ENCODE data around the gene MYT1. TPM values are rescaled to one million over a fixed set of nuclear protein-coding genes. Genes with fewer than 3 reads are reported as not detected.
"Not testable (repeated sequence)": the region's sequence is repeated elsewhere in the genome, so short reads cannot be mapped to it uniquely, and the experiment has no call there.

Gene MYT1
- total RNA-seq, 1 donor from 2014 or later = 0.34 TPM

DNA sequence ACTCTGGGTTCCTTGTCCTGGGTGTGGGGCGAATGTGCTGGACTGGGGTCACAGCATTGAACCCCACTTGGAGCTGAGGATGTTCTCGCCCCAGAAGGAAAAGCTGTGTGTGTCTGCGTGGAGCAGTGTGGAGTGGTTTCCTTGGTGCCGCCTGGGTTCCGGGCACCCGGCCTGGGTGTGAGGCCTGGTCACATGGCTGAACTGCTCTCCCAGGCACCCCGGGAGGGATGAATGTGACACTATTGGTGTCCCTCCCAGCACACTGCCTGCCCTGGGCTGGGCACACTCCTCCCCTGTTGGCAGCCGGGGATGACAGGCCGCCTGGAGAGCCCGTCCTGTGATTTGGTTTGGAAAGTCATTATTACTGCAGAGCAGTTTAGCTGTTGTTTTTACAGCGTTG, 12.3 kb downstream of the MYT1 start:
- no peak overlapping the region for H3K27ac Mint-ChIP-seq
- H3K9me3 Mint-ChIP-seq = no peaks in the 10 kb centered on the region
- no peak overlapping the region for H3K4me3 Mint-ChIP-seq
- no peaks in the 10 kb centered on the region for H3K36me3 Mint-ChIP-seq
- H3K4me1 Mint-ChIP-seq = no peaks in the 10 kb centered on the region
- no peak for TF ChIP-seq CTCF (IDR thresholded peaks at IDR 0.05; ENCODE audit: unreplicated experiment)
- DNase-seq (ENCODE audit: low spot score in 2 of 2, unreplicated experiment in 2 of 2) = no peak
- peaks cover 49% of the 10 kb centered on the region for H3K27me3 Mint-ChIP-seq (ENCODE audit: low read depth)

GRCh38 chr20:64176971-64177370, 12.7 kb downstream of the MYT1 start:
- H3K27ac Mint-ChIP-seq = no peak overlapping the region
- H3K9me3 Mint-ChIP-seq = no peaks in the 10 kb centered on the region
- no peaks in the 10 kb centered on the region for H3K36me3 Mint-ChIP-seq
- peaks cover 50% of the 10 kb centered on the region for H3K27me3 Mint-ChIP-seq (ENCODE audit: low read depth)
- H3K4me1 Mint-ChIP-seq = no peaks in the 10 kb centered on the region
- no peak for TF ChIP-seq CTCF (IDR thresholded peaks at IDR 0.05; ENCODE audit: unreplicated experiment)
- no peak overlapping the region for H3K4me3 Mint-ChIP-seq
- DNase-seq (ENCODE audit: low spot score in 2 of 2, unreplicated experiment in 2 of 2) = no peak

- no peaks in the 10 kb centered on the region for H3K4me1 Mint-ChIP-seq
- no peak overlapping the region for H3K27ac Mint-ChIP-seq
- H3K27me3 Mint-ChIP-seq (ENCODE audit: low read depth) = peaks cover 46% of the 10 kb centered on the region
- no peaks in the 10 kb centered on the region for H3K36me3 Mint-ChIP-seq
- no peak overlapping the region for H3K4me3 Mint-ChIP-seq
- no peak for DNase-seq (ENCODE audit: low spot score in 2 of 2, unreplicated experiment in 2 of 2)
- TF ChIP-seq CTCF (IDR thresholded peaks at IDR 0.05; ENCODE audit: unreplicated experiment) = no peak
- H3K9me3 Mint-ChIP-seq = no peaks in the 10 kb centered on the region
These were observed 13.1 kb downstream of the MYT1 start for GRCh38 chr20:64177384-64177783.

GRCh38 chr20:64177787-64178186, 13.5 kb downstream of the MYT1 start:
- no peak overlapping the region for H3K4me3 Mint-ChIP-seq
- no peak for TF ChIP-seq CTCF (IDR thresholded peaks at IDR 0.05; ENCODE audit: unreplicated experiment)
- peaks cover 44% of the 10 kb centered on the region for H3K27me3 Mint-ChIP-seq (ENCODE audit: low read depth)
- no peak overlapping the region for H3K27ac Mint-ChIP-seq
- H3K9me3 Mint-ChIP-seq = no peaks in the 10 kb centered on the region
- no peaks in the 10 kb centered on the region for H3K4me1 Mint-ChIP-seq
- no peaks in the 10 kb centered on the region for H3K36me3 Mint-ChIP-seq
- DNase-seq (ENCODE audit: low spot score in 2 of 2, unreplicated experiment in 2 of 2) = no peak

- not testable (repeated sequence) for H3K4me1 Mint-ChIP-seq; H3K36me3 Mint-ChIP-seq; H3K9me3 Mint-ChIP-seq; H3K4me3 Mint-ChIP-seq; DNase-seq (ENCODE audit: low spot score in 2 of 2, unreplicated experiment in 2 of 2); H3K27ac Mint-ChIP-seq
- peaks cover 45% of the 10 kb centered on the region for H3K27me3 Mint-ChIP-seq (ENCODE audit: low read depth)
These were observed 14.7 kb downstream of the MYT1 start for GRCh38 chr20:64178925-64179324.

DNA sequence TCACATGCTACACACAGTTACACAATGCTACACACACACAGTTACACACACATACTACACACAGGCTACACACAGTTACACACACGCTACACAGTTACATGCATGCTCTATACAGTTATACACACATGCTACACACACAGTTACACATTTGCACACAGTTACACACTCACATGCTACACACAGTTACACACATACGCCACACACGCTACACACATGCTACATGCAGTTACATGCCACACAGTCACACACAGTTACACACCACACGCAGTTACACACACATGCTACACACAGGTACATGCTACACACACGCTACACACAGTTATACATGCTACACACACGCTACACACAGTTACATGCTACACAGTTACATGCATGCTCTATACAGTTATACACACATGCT, 15.6 kb downstream of the MYT1 start:
- no peak for TF ChIP-seq CTCF (IDR thresholded peaks at IDR 0.05; ENCODE audit: unreplicated experiment)
- no peak overlapping the region for H3K27ac Mint-ChIP-seq
- H3K9me3 Mint-ChIP-seq = no peaks in the 10 kb centered on the region
- no peak overlapping the region for H3K4me3 Mint-ChIP-seq
- no peaks in the 10 kb centered on the region for H3K4me1 Mint-ChIP-seq
- no peak for DNase-seq (ENCODE audit: low spot score in 2 of 2, unreplicated experiment in 2 of 2)
- H3K27me3 Mint-ChIP-seq (ENCODE audit: low read depth) = peaks cover 52% of the 10 kb centered on the region
- H3K36me3 Mint-ChIP-seq = no peaks in the 10 kb centered on the region
